Hematopoietic multipotent progenitor cell treated with erythropoietin and hydrocortisone succinate and interleukin-3 and kit ligand, for 17 days (in vitro differentiated cells): ENCODE results near the gene DUSP7.

Source experiments
- DNase-seq: peaks from one replicate; pipeline ENCODE4 v3.0.0-alpha.2; 2015; ENCODE audit warnings: low spot score

Gene DUSP7

GRCh38 chr3:52086976-52087663 is 30.7 kb upstream of the DUSP7 start:
- DNase-seq, result no peak

GRCh38 chr3:52086461-52086860 is 30.1 kb upstream of the DUSP7 start:
- DNase-seq, result no peak

- no peak for DNase-seq
Observed at GRCh38 chr3:52085681-52086282, 29.4 kb upstream of the DUSP7 start.

GRCh38 chr3:52084954-52085680 is 28.7 kb upstream of the DUSP7 start:
- DNase-seq, result no peak

- no peak for DNase-seq
Observed at GRCh38 chr3:52084216-52084945, 28.0 kb upstream of the DUSP7 start.

GRCh38 chr3:52083556-52084087 is 27.3 kb upstream of the DUSP7 start:
- DNase-seq, result no peak

GRCh38 chr3:52082951-52083350 is 26.6 kb upstream of the DUSP7 start:
- no peak for DNase-seq

GRCh38 chr3:52080830-52081719 is 24.7 kb upstream of the DUSP7 start:
- DNase-seq, result no peak

GRCh38 chr3:52079958-52080357 is 23.6 kb upstream of the DUSP7 start:
- no peak for DNase-seq

- DNase-seq, result no peak
Observed at GRCh38 chr3:52078781-52079560, 22.6 kb upstream of the DUSP7 start.

GRCh38 chr3:52077925-52078324 is 21.6 kb upstream of the DUSP7 start:
- no peak for DNase-seq

GRCh38 chr3:52076896-52077780 is 20.8 kb upstream of the DUSP7 start:
- no peak for DNase-seq

GRCh38 chr3:52073490-52073889 is 17.1 kb upstream of the DUSP7 start:
- no peak for DNase-seq

GRCh38 chr3:52072471-52072870 is 16.1 kb upstream of the DUSP7 start:
- DNase-seq, result no peak

- no peak for DNase-seq
Observed at GRCh38 chr3:52072020-52072419, 15.6 kb upstream of the DUSP7 start.

GRCh38 chr3:52070724-52071621 is 14.6 kb upstream of the DUSP7 start:
- no peak for DNase-seq

GRCh38 chr3:52069855-52070254 is 13.5 kb upstream of the DUSP7 start:
- DNase-seq, result no peak

- no peak for DNase-seq
Observed at GRCh38 chr3:52069135-52069534, 12.8 kb upstream of the DUSP7 start.
